ENCODE results near the gene RFX7. TPM values are rescaled to one million over a fixed set of nuclear protein-coding genes. Genes with fewer than 3 reads are reported as not detected.

The RFX7 gene
- total RNA-seq, 3 donors from 2014 or later, result 8.3 to 14.8 (median 10.8) TPM

GRCh38 chr15:56146756-56147155, 96.9 kb downstream of the RFX7 start:
- H3K36me3 ChIP-seq, result no peaks in the 10 kb centered on the region
- no peak overlapping the region for H3K27ac ChIP-seq
- no peaks in the 10 kb centered on the region for H3K9me3 ChIP-seq
- no peaks in the 10 kb centered on the region for H3K27me3 ChIP-seq
- TF ChIP-seq POLR2A (IDR thresholded peaks at IDR 0.05) (no peak), POLR2AphosphoS5 (IDR thresholded peaks at IDR 0.05) (no peak), CTCF (IDR thresholded peaks at IDR 0.05) (no peak)
- no peak overlapping the region for H3K4me3 ChIP-seq
- intact Hi-C loops (cut with DNase I; ENCODE audit: low total_unique reads), result no loop called here
- no peaks in the 10 kb centered on the region for H3K4me1 ChIP-seq
- no peak for DNase-seq (ENCODE audit: low spot score in 2 of 2)

- intact Hi-C loops (cut with DNase I; ENCODE audit: low total_unique reads), result loop anchor here (2.0 kb wide), 1 partner anchor 29 kb away; no protein-coding TSS in a partner anchor
- peaks cover 8 to 38% of the 10 kb centered on the region in 2 donors for H3K9me3 ChIP-seq
- H3K4me1 ChIP-seq, result no peaks in the 10 kb centered on the region
- no peaks in the 10 kb centered on the region for H3K27me3 ChIP-seq
- H3K36me3 ChIP-seq, result no peaks in the 10 kb centered on the region
- no peak for DNase-seq (ENCODE audit: low spot score in 2 of 2)
- no peak overlapping the region for H3K27ac ChIP-seq
- no peak for TF ChIP-seq CTCF (IDR thresholded peaks at IDR 0.05)
- TF ChIP-seq POLR2A (IDR thresholded peaks at IDR 0.05), result no peak
- TF ChIP-seq POLR2AphosphoS5 (IDR thresholded peaks at IDR 0.05), result no peak
- H3K4me3 ChIP-seq, result no peak overlapping the region
Observed at GRCh38 chr15:56128081-56128480, 115.6 kb downstream of the RFX7 start.

DNA sequence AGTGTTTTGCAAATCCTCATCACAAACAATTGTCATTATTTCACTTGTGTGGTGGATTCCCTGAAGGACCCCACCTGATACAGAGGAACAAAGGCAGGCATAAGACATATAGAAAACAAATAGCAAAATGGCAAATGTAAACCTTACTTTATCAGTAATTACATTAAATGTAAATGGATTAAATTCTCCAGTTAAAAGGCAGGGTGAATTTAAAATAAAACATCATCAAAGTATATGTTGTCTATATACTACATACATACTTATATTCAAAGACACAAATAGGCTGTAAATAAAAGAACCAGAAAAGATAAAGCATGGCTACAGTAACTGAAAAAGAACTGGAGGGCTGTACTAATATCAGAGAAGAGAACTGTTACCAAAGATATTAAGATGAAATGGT, 117.3 kb downstream of the RFX7 start:
- peaks cover 8 to 38% of the 10 kb centered on the region in 2 donors for H3K9me3 ChIP-seq
- no peaks in the 10 kb centered on the region for H3K36me3 ChIP-seq
- TF ChIP-seq CTCF (IDR thresholded peaks at IDR 0.05) (no peak), POLR2AphosphoS5 (IDR thresholded peaks at IDR 0.05) (no peak)
- no peak for DNase-seq (ENCODE audit: low spot score in 2 of 2)
- H3K27me3 ChIP-seq, result no peaks in the 10 kb centered on the region
- no peaks in the 10 kb centered on the region for H3K4me1 ChIP-seq
- no peak overlapping the region for H3K27ac ChIP-seq
- no peak overlapping the region for H3K4me3 ChIP-seq
- intact Hi-C loops (cut with DNase I; ENCODE audit: low total_unique reads), result no loop called here

DNA sequence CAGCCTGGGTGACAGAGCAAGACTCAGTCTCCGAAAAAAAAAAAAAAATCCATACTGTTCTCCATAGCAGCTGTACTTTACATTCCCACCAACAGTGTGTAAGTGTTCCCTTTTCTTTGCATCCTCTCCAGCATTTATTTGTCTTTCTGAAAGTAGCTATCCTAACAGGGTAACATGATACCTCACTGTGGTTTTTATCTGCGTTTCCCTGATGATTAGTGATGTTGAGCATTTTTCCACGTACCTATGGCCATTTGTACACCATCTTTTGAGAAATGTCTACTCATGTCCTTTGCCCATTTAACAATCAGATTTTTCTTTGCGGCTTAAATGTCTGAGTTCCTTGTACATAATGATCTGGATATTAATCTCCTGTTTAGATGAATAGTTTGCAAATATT, 119.3 kb downstream of the RFX7 start:
- no peaks in the 10 kb centered on the region for H3K27me3 ChIP-seq
- no peak overlapping the region for H3K27ac ChIP-seq
- intact Hi-C loops (cut with DNase I; ENCODE audit: low total_unique reads), result no loop called here
- H3K4me3 ChIP-seq, result no peak overlapping the region
- no peaks in the 10 kb centered on the region for H3K36me3 ChIP-seq
- no peak for DNase-seq (ENCODE audit: low spot score in 2 of 2)
- no peak for TF ChIP-seq POLR2A (IDR thresholded peaks at IDR 0.05)
- TF ChIP-seq POLR2AphosphoS5 (IDR thresholded peaks at IDR 0.05), result no peak
- no peak for TF ChIP-seq CTCF (IDR thresholded peaks at IDR 0.05)
- H3K4me1 ChIP-seq, result no peaks in the 10 kb centered on the region
- H3K9me3 ChIP-seq, result peaks cover 8 to 33% of the 10 kb centered on the region in 2 donors

DNA sequence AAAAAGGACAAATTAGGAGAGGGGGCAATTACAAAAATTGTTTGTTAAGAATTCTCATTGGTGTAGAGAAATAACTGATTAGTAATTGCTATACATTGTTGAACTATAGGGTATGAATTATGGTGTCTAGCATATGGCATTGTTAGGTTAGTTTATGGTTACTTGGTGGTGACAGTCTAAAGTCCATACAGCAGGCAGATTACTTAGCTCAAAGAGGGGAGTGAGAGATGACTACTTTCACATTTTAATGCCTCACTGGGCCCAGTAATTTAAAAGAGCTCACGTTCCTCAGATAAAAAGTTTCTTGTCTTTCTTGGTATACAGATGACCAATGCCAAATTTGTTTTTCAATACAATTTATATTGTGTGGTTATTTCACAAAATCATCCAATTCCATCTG, 137.8 kb downstream of the RFX7 start:
- Histone ChIP-seq H3K9me3 (no peaks in the 10 kb centered on the region), H3K4me1 (no peaks in the 10 kb centered on the region), H3K27me3 (no peaks in the 10 kb centered on the region), H3K36me3 (no peaks in the 10 kb centered on the region), H3K4me3 (no peak overlapping the region), H3K27ac (no peak overlapping the region)
- intact Hi-C loops (cut with DNase I; ENCODE audit: low total_unique reads), result no loop called here
- TF ChIP-seq POLR2A (IDR thresholded peaks at IDR 0.05) (no peak), CTCF (IDR thresholded peaks at IDR 0.05) (no peak), POLR2AphosphoS5 (IDR thresholded peaks at IDR 0.05) (no peak)
- no peak for DNase-seq (ENCODE audit: low spot score in 2 of 2)

All from breast epithelium (tissue), 4 donors.